ENCODE data around the gene PHYHIPL. TPM values are rescaled to one million over a fixed set of nuclear protein-coding genes. Genes with fewer than 3 reads are reported as not detected.

Gene PHYHIPL
- total and polyA plus RNA-seq, 11 donors: 0.03 to 0.08 TPM; not detected in 9

- 89 to 96% (median 92%) methylated on average over 3 of the region's 3 CpGs for WGBS, 4 donors
- peaks cover 0 to 4% (median 0%) of the 10 kb centered on the region in 12 donors for H3K4me1 ChIP-seq
- no peak overlapping the region for H3K27ac ChIP-seq
- H3K27me3 ChIP-seq: no peaks in the 10 kb centered on the region
- intact Hi-C loops (cut with DNase I): loop anchor here in 9 of 10 donors (2.0 to 10.0 kb wide), 8 partner anchors 122 to 582 kb away; partner anchors contain the start of gene FAM13C (in 3 of the 9)
- DNase-seq (no peak), ATAC-seq (no peak)
- H3K4me3 ChIP-seq: no peak overlapping the region
- peaks cover 0 to 13% (median 0%) of the 10 kb centered on the region in 9 donors for H3K36me3 ChIP-seq
- TF ChIP-seq CTCF (IDR thresholded peaks at IDR 0.05): no peak
- no peak for TF ChIP-seq POLR2A (IDR thresholded peaks at IDR 0.05)
- H3K9me3 ChIP-seq: no peaks in the 10 kb centered on the region
These were observed 66.5 kb downstream of the PHYHIPL start for GRCh38 chr10:59242991-59243390.

GRCh38 chr10:59243611-59244195, 67.3 kb downstream of the PHYHIPL start:
- DNase-seq (no peak), ATAC-seq (no peak)
- Histone ChIP-seq H3K27me3 (no peaks in the 10 kb centered on the region), H3K9me3 (no peaks in the 10 kb centered on the region), H3K27ac (no peak overlapping the region), H3K4me1 (peaks cover 0 to 4% (median 0%) of the 10 kb centered on the region in 12 donors), H3K36me3 (peaks cover 0 to 21% (median 0%) of the 10 kb centered on the region in 9 donors), H3K4me3 (no peak overlapping the region)
- WGBS, 4 donors: 97 to 98% (median 97%) methylated on average over 2 of the region's 2 CpGs
- TF ChIP-seq POLR2A (IDR thresholded peaks at IDR 0.05): no peak
- TF ChIP-seq CTCF (IDR thresholded peaks at IDR 0.05): no peak
- intact Hi-C loops (cut with DNase I): loop anchor here in 9 of 10 donors (2.0 to 10.0 kb wide), 8 partner anchors 121 to 581 kb away; partner anchors contain the start of gene FAM13C (in 3 of the 9)

- H3K4me3 ChIP-seq: no peak overlapping the region
- peaks cover 0 to 4% (median 0%) of the 10 kb centered on the region in 12 donors for H3K4me1 ChIP-seq
- H3K36me3 ChIP-seq: peaks cover 0 to 29% (median 3%) of the 10 kb centered on the region in 9 donors
- intact Hi-C loops (cut with DNase I): loop anchor here (5.0 to 10.0 kb wide), 7 partner anchors 117 to 580 kb away; partner anchors contain the start of gene FAM13C (in 4 of the 10)
- ATAC-seq: no peak
- WGBS, 4 donors: 98 to 100% (median 100%) methylated on average over 1 of the region's 1 CpG
- no peaks in the 10 kb centered on the region for H3K27me3 ChIP-seq
- DNase-seq: no peak
- H3K9me3 ChIP-seq: no peaks in the 10 kb centered on the region
- TF ChIP-seq POLR2A (IDR thresholded peaks at IDR 0.05) (no peak), CTCF (IDR thresholded peaks at IDR 0.05) (no peak)
- H3K27ac ChIP-seq: no peak overlapping the region
These were observed 68.4 kb downstream of the PHYHIPL start for GRCh38 chr10:59244871-59245270.

- intact Hi-C loops (cut with DNase I): loop anchor here in 6 of 10 donors (5.0 to 10.0 kb wide), 3 partner anchors 117 to 579 kb away; partner anchors contain the start of gene FAM13C (in 4 of the 6)
- ATAC-seq: no peak
- no peak for TF ChIP-seq POLR2A (IDR thresholded peaks at IDR 0.05)
- no peak for TF ChIP-seq CTCF (IDR thresholded peaks at IDR 0.05)
- H3K4me1 ChIP-seq: peaks cover 0 to 4% (median 0%) of the 10 kb centered on the region in 12 donors
- no peak overlapping the region for H3K27ac ChIP-seq
- no peaks in the 10 kb centered on the region for H3K9me3 ChIP-seq
- H3K27me3 ChIP-seq: no peaks in the 10 kb centered on the region
- H3K36me3 ChIP-seq: peaks cover 0 to 36% (median 6%) of the 10 kb centered on the region in 9 donors
- 84 to 89% (median 86%) methylated on average over 1 of the region's 1 CpG for WGBS, 4 donors
- DNase-seq: no peak
- H3K4me3 ChIP-seq: no peak overlapping the region
These were observed 69.2 kb downstream of the PHYHIPL start for GRCh38 chr10:59245686-59246085.

Data from heart left ventricle (tissue), 16 donors.